SK-N-SH (cell line): Measurements from ENCODE around the gene PRR12. TPM values are rescaled to one million over a fixed set of nuclear protein-coding genes. Genes with fewer than 3 reads are reported as not detected.

Source experiments
- CTCF ChIA-PET: fragments of 300-600, 350-600 bp; formaldehyde crosslinking; extraction: SDS; loops from one replicate; lab custom pipeline; 2021; lab: Yijun Ruan, JAX
- POLR2A ChIA-PET: fragments of 350-600 bp; sonication (Branson Sonifier 250); formaldehyde crosslinking; extraction: SDS; loops from one replicate; lab custom pipeline; 2020; ENCODE audit warnings: antibody characterized with exemption, inconsistent platforms; lab: Yijun Ruan, JAX
- DNase-seq: peaks from one replicate; pipeline ENCODE4 v3.0.0; 2012
- H2AFZ ChIP-seq: fragments of 200-600 bp; sonication (generic); 2 replicates; pipeline ENCODE4 v1.8.1; 2016; ENCODE audit warnings: antibody characterized with exemption, mild to moderate bottlenecking, low read depth
- H3F3A ChIP-seq: fragments of 200-600 bp; sonication (generic); replicated peaks from 2 replicates; pipeline ENCODE3; 2016; ENCODE audit warnings: antibody characterized with exemption, mild to moderate bottlenecking; ENCODE audit not compliant: insufficient read depth
- H3K27ac ChIP-seq, 2 experiments: fragments of 200-500 bp in 1 of 2; fragments of 200-600 bp in 1 of 2; sonication (Bioruptor generic) in 1 of 2; sonication (generic), shearing (Covaris generic) in 1 of 2; 2 replicates each; pipeline versions ENCODE4 v1.5.1 to v1.6.1; 2014 to 2016; ENCODE audit warnings: low read depth in 2 of 2, inconsistent platforms in 1 of 2, low read length in 1 of 2, mild to moderate bottlenecking in 1 of 2, mixed read lengths in 1 of 2
- H3K27me3 ChIP-seq: fragments of 200-600 bp; sonication (generic), shearing (Covaris generic); 2 replicates; pipeline ENCODE4 v1.6.1; 2016; ENCODE audit warnings: mixed run types; ENCODE audit not compliant: insufficient read depth
- H3K36me3 ChIP-seq, 2 experiments: fragments of 200-500 bp in 1 of 2; fragments of 200-600 bp in 1 of 2; sonication (Bioruptor generic) in 1 of 2; sonication (generic) in 1 of 2; replicated peaks in 1 of 2; 2 replicates each; pipeline versions ENCODE3 to v1.5.1; 2014 to 2016; ENCODE audit warnings: low read length in 1 of 2, mild to moderate bottlenecking in 1 of 2; ENCODE audit not compliant: insufficient read depth in 2 of 2, control insufficient read depth in 1 of 2
- H3K4me1 ChIP-seq, 2 experiments: fragments of 200-500 bp in 1 of 2; fragments of 200-600 bp in 1 of 2; sonication (Bioruptor generic) in 1 of 2; sonication (generic), shearing (Covaris generic) in 1 of 2; 2 replicates each; pipeline versions ENCODE4 v1.5.1 to v1.6.1; 2014 to 2016; ENCODE audit warnings: low read depth in 1 of 2, low read length in 1 of 2, mixed run types in 1 of 2; ENCODE audit not compliant: insufficient read depth in 2 of 2, control insufficient read depth in 1 of 2
- H3K4me2 ChIP-seq: fragments of 200-600 bp; sonication (generic), shearing (Covaris generic); 2 replicates; pipeline ENCODE4 v1.6.1; 2017; ENCODE audit warnings: mixed run types
- H3K4me3 ChIP-seq, 2 experiments: fragments of 200-500 bp in 1 of 2; fragments of 200-600 bp in 1 of 2; sonication (Bioruptor generic) in 1 of 2; sonication (generic), shearing (Covaris generic) in 1 of 2; 2 replicates each; pipeline versions ENCODE4 v1.5.1 to v1.8.1; 2014 to 2016; ENCODE audit warnings: low read depth in 2 of 2, inconsistent platforms in 1 of 2, low read length in 1 of 2, mild to moderate bottlenecking in 1 of 2, mixed read lengths in 1 of 2, moderate library complexity in 1 of 2
- H3K79me2 ChIP-seq: fragments of 200-600 bp; sonication (generic); 2 replicates; pipeline ENCODE4 v1.8.1; 2017; ENCODE audit warnings: mild to moderate bottlenecking; ENCODE audit not compliant: insufficient read depth
- H3K9ac ChIP-seq: fragments of 200-600 bp; sonication (generic); 2 replicates; pipeline ENCODE4 v1.6.1; 2017; ENCODE audit warnings: mixed run types
- H3K9me2 ChIP-seq: fragments of 200-600 bp; sonication (generic); 2 replicates; pipeline ENCODE4 v1.6.1; 2017; ENCODE audit warnings: mixed run types
- H3K9me3 ChIP-seq: fragments of 200-600 bp; sonication (generic); 2 replicates; pipeline ENCODE4 v1.6.1; 2017; ENCODE audit warnings: mixed run types, mild to moderate bottlenecking, moderate library complexity
- H4K20me1 ChIP-seq: fragments of 200-600 bp; sonication (generic); 2 replicates; pipeline ENCODE4 v1.6.1; 2017; ENCODE audit warnings: mild to moderate bottlenecking, mixed run types; ENCODE audit not compliant: insufficient read depth
- FOSL2 ChIP-seq: IDR thresholded peaks from 2 replicates; pipeline ENCODE4 v1.4.0; 2012; ENCODE audit warnings: low read depth, mild to moderate bottlenecking, moderate library complexity, borderline replicate concordance
- FOXJ3 ChIP-seq: sonication (generic); formaldehyde crosslinking; IDR thresholded peaks from 2 replicates; pipeline ENCODE4 v1.5.1; 2020; ENCODE audit warnings: mild to moderate bottlenecking, missing genetic modification reagents
- FOXM1 ChIP-seq: IDR thresholded peaks from 2 replicates; pipeline ENCODE4 v1.4.0; 2012; ENCODE audit warnings: low read depth, mild to moderate bottlenecking
- GABPA ChIP-seq: IDR thresholded peaks from 2 replicates; pipeline ENCODE4 v1.4.0; 2012; ENCODE audit warnings: low read depth, mild to moderate bottlenecking
- IRF3 ChIP-seq: fragments of 150-350 bp; IDR thresholded peaks from 2 replicates; pipeline ENCODE4 v1.6.1; 2016; ENCODE audit warnings: mild to moderate bottlenecking, low read depth, low read length
- MAX ChIP-seq: IDR thresholded peaks from 2 replicates; pipeline ENCODE4 v1.4.0; 2012; ENCODE audit warnings: low read depth
- MEF2A ChIP-seq: IDR thresholded peaks from 2 replicates; pipeline ENCODE4 v1.4.0; 2012; ENCODE audit warnings: low read depth, borderline replicate concordance
- MXI1 ChIP-seq: IDR thresholded peaks from 2 replicates; pipeline ENCODE4 v1.6.1; 2012; ENCODE audit warnings: mild to moderate bottlenecking, low read depth, low read length, improper control_type of control experiment
- NFIC ChIP-seq: IDR thresholded peaks from 2 replicates; pipeline ENCODE4 v1.4.0; 2012; ENCODE audit warnings: borderline replicate concordance
- NRF1 ChIP-seq: IDR thresholded peaks from 2 replicates; pipeline ENCODE4 v1.6.1; 2012; ENCODE audit warnings: low read depth, mild to moderate bottlenecking, low read length
- RAD21 ChIP-seq: IDR thresholded peaks from 2 replicates; pipeline ENCODE4 v1.6.1; 2012; ENCODE audit warnings: mild to moderate bottlenecking, low read length
- REST ChIP-seq: IDR thresholded peaks from 2 replicates; pipeline ENCODE4 v1.6.1; 2012; ENCODE audit warnings: mild to moderate bottlenecking, low read depth, low read length, moderate library complexity
- RFX5 ChIP-seq: IDR thresholded peaks from 2 replicates; pipeline ENCODE4 v1.6.1; 2012; ENCODE audit warnings: mild to moderate bottlenecking, improper control_type of control experiment, low read length
- SMC3 ChIP-seq: IDR thresholded peaks from 2 replicates; pipeline ENCODE4 v1.6.1; 2012; ENCODE audit warnings: low read depth, low read length, improper control_type of control experiment
- TAF1 ChIP-seq: IDR thresholded peaks from 2 replicates; pipeline ENCODE4 v1.6.1; 2012; ENCODE audit warnings: low read depth, mild to moderate bottlenecking, low read length, moderate library complexity, borderline replicate concordance
- WGBS: methylation state at CpG from one replicate; pipeline ENCODE4 v1.1.6; 2017; ENCODE audit warnings: low lambda C conversion rate; 5-methylcytosine and 5-hydroxymethylcytosine counted together
- polyA plus RNA-seq, 3 experiments: library from polyadenylated mRNA; depleted of rRNA; stranded (reverse); fragments of >200 nt; gene quantifications; 2 replicates each; pipeline ENCODE4 v1.2.3, GENCODE V29; 2012
- TF ChIP-seq, protein P1 (sequence below): fragments of 200-600 bp; sonication (generic); IDR thresholded peaks from 2 replicates; pipeline ENCODE4 v1.6.1; 2017; ENCODE audit warnings: antibody characterized with exemption, mild to moderate bottlenecking, moderate library complexity
- TF ChIP-seq, protein P2 (sequence below): IDR thresholded peaks from 2 replicates; pipeline ENCODE4; 2012

Gene PRR12
- polyA plus RNA-seq, 1 of the 3 experiments (the other 2 are of a cell fraction): 1.7 TPM

GRCh38 chr19:49672131-49672919 is 81.3 kb downstream of the PRR12 start:
- Histone ChIP-seq H3F3A (peaks cover 15% of the 10 kb centered on the region), H3K27me3 (no peaks in the 10 kb centered on the region), H3K27ac (peak overlapping the region; percentile 12 to 65; a peak in 3 of 4 replicates), H3K9ac (0 out of 2 replicates have a peak overlapping the region, but pooled peaks have one; percentile 4), H3K9me3 (no peaks in the 10 kb centered on the region), H4K20me1 (no peaks in the 10 kb centered on the region), H3K4me1 (peaks cover 8 to 9% of the 10 kb centered on the region in 2 experiments; a peak in 2 of 4 replicates), H3K4me2 (peak overlapping the region; percentile 17; the same call in 1 of the 2 replicates), H3K4me3 (peak overlapping the region in 1 of 2 experiments; percentile 23; a peak in 2 of 4 replicates), H3K79me2 (peaks cover 2% of the 10 kb centered on the region), H3K9me2 (no peaks in the 10 kb centered on the region), H3K36me3 (no peaks in the 10 kb centered on the region), H2AFZ (peak overlapping the region; percentile 69; the same call in 1 of the 2 replicates)
- 19% methylated on average over 27 of the region's 28 CpGs for WGBS
- POLR2A ChIA-PET: no interaction called here
- CTCF ChIA-PET: interaction anchor here (0.8 to 8.8 kb wide), 36 partner anchors 8 to 197 kb away, joined by 3 to 78 read pairs (median 4); partner anchors contain the start of genes ADM5, BCL2L12, CPT1C and IRF3
- TF ChIP-seq RAD21 (peak; percentile 62), MAX (no peak), TAF1 (no peak), FOXJ3 (CRISPR knock-in tag) (no peak), REST (no peak), IRF3 (no peak), FOXM1 (no peak), NFIC (no peak), SMC3 (peak; percentile 62), FOSL2 (no peak), MEF2A (no peak), RFX5 (no peak), GABPA (no peak), NRF1 (no peak), MXI1 (peak; percentile 54; the same call in 1 of the 2 replicates)
- TF ChIP-seq, protein P1, sequence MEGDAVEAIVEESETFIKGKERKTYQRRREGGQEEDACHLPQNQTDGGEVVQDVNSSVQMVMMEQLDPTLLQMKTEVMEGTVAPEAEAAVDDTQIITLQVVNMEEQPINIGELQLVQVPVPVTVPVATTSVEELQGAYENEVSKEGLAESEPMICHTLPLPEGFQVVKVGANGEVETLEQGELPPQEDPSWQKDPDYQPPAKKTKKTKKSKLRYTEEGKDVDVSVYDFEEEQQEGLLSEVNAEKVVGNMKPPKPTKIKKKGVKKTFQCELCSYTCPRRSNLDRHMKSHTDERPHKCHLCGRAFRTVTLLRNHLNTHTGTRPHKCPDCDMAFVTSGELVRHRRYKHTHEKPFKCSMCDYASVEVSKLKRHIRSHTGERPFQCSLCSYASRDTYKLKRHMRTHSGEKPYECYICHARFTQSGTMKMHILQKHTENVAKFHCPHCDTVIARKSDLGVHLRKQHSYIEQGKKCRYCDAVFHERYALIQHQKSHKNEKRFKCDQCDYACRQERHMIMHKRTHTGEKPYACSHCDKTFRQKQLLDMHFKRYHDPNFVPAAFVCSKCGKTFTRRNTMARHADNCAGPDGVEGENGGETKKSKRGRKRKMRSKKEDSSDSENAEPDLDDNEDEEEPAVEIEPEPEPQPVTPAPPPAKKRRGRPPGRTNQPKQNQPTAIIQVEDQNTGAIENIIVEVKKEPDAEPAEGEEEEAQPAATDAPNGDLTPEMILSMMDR: peak; percentile 95
- TF ChIP-seq, protein P2, sequence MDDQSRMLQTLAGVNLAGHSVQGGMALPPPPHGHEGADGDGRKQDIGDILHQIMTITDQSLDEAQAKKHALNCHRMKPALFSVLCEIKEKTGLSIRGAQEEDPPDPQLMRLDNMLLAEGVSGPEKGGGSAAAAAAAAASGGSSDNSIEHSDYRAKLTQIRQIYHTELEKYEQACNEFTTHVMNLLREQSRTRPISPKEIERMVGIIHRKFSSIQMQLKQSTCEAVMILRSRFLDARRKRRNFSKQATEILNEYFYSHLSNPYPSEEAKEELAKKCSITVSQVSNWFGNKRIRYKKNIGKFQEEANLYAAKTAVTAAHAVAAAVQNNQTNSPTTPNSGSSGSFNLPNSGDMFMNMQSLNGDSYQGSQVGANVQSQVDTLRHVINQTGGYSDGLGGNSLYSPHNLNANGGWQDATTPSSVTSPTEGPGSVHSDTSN: peak; percentile 44
- peak; percentile 92 for DNase-seq
